Occipital lobe (tissue), 1 donor: ENCODE results near the gene RPP40. TPM values are rescaled to one million over a fixed set of nuclear protein-coding genes. Genes with fewer than 3 reads are reported as not detected.

Source experiments
- total RNA-seq: library from RNA; depleted of rRNA; stranded (reverse); fragments of >200 nt; gene quantifications from one replicate; pipeline ENCODE4 v1.2.3, GENCODE V29; 2014

RPP40 gene
- total RNA-seq, 1 donor from 2014 or later: 14.0 TPM

Other genes starting within 250 kb of the RPP40 start
- 32.8 TPM for gene CDYL, start 227.6 kb downstream of the RPP40 start, total RNA-seq
- gene PPP1R3G, start 81.3 kb upstream of the RPP40 start, total RNA-seq: 1.2 TPM